Thymus (tissue), 11 donors: ENCODE data around the gene FUT2. TPM values are rescaled to one million over a fixed set of nuclear protein-coding genes. Genes with fewer than 3 reads are reported as not detected.
"Not testable (repeated sequence)": the region's sequence is repeated elsewhere in the genome, so short reads cannot be mapped to it uniquely, and the experiment has no call there.

Experiments used
- DNase-seq, 9 donors: peaks; one replicate each; pipeline ENCODE4 v3.0.0-alpha.2; 2013; ENCODE audit warnings: low spot score in 9 of 9, low read depth in 6 of 9, missing footprints in 1 of 9
- H3K27ac ChIP-seq, 2 donors: one replicate each; pipeline ENCODE4 v1.5.1; 2013; ENCODE audit warnings: control low read depth in 1 of 2, low read depth in 1 of 2, low read length in 1 of 2, mild to moderate bottlenecking in 1 of 2, moderate library complexity in 1 of 2
- H3K27me3 ChIP-seq, 2 donors: one replicate each; pipeline ENCODE4 v1.5.1; 2013; ENCODE audit warnings: low read length in 1 of 2; ENCODE audit not compliant: control insufficient read depth in 2 of 2, insufficient read depth in 1 of 2
- H3K36me3 ChIP-seq, 2 donors: one replicate each; pipeline ENCODE4 v1.5.1; 2013; ENCODE audit warnings: low read length in 1 of 2, mild to moderate bottlenecking in 1 of 2, moderate library complexity in 1 of 2; ENCODE audit not compliant: control insufficient read depth in 2 of 2, insufficient read depth in 2 of 2
- H3K4me1 ChIP-seq, 2 donors: one replicate each; pipeline ENCODE4 v1.5.1; 2013; ENCODE audit warnings: low read length in 2 of 2; ENCODE audit not compliant: control insufficient read depth in 2 of 2, insufficient read depth in 2 of 2
- H3K4me3 ChIP-seq, 2 donors: one replicate each; pipeline ENCODE4 v1.5.1; 2013; ENCODE audit warnings: low read length in 2 of 2, control low read depth in 1 of 2, mild to moderate bottlenecking in 1 of 2
- H3K9me3 ChIP-seq, 2 donors: one replicate each; pipeline ENCODE4 v1.5.1; 2013; ENCODE audit warnings: low read length in 1 of 2, mild to moderate bottlenecking in 1 of 2; ENCODE audit not compliant: control insufficient read depth in 2 of 2, insufficient read depth in 1 of 2
- WGBS: extraction: QIAGEN DNeasy Blood & Tissue Kit; methylation state at CpG from one replicate; pipeline ENCODE4 v1.1.7; 2013; 5-methylcytosine and 5-hydroxymethylcytosine counted together
- polyA plus RNA-seq: library from polyadenylated mRNA; stranded (reverse); fragments of 200-250 nt; gene quantifications from one replicate; pipeline ENCODE4 v1.2.3, GENCODE V29; 2013
- total RNA-seq: library from RNA; stranded (reverse); fragments of 120-200 nt; gene quantifications from one replicate; pipeline ENCODE4 v1.2.4, GENCODE V29; 2013
- donor health status: healthy.

The FUT2 gene
- total and polyA plus RNA-seq, 2 donors, result 0.66 to 3.2 TPM

DNA sequence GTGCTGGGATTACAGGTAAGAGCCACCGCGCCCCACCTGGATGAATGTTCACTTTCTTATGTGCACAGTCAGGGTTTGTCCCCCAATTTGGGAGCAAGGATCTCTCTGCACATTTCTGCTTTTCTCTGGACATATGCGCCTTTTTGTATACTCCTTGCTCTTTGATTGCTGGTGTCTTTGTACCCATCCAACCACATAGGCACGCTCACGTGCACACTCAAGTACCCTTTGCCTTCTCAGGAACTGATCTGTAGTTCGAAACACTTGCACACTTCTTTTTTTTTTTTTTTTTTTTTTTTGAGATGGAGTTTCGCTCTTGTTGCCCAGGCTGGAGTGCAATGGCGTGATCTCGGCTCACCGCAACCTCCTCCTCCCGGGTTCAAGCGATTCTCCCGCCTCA lies 22.3 kb downstream of the FUT2 start:
- peaks cover 13 to 40% of the 10 kb centered on the region in 2 donors for H3K4me1 ChIP-seq
- H3K27me3 ChIP-seq, H3K9me3 ChIP-seq, H3K36me3 ChIP-seq, H3K27ac ChIP-seq, H3K4me3 ChIP-seq, DNase-seq: not testable (repeated sequence)
- 96% methylated on average over 13 of the region's 13 CpGs for WGBS

- Histone ChIP-seq H3K4me1 (peaks cover 11 to 35% of the 10 kb centered on the region in 2 donors), H3K9me3 (no peaks in the 10 kb centered on the region), H3K27ac (no peak overlapping the region), H3K4me3 (no peak overlapping the region), H3K36me3 (no peaks in the 10 kb centered on the region), H3K27me3 (no peaks in the 10 kb centered on the region)
- 93% methylated on average over 15 of the region's 15 CpGs for WGBS
- DNase-seq, result no peak
Measured at GRCh38 chr19:48718711-48719231, 23.0 kb downstream of the FUT2 start.

DNA sequence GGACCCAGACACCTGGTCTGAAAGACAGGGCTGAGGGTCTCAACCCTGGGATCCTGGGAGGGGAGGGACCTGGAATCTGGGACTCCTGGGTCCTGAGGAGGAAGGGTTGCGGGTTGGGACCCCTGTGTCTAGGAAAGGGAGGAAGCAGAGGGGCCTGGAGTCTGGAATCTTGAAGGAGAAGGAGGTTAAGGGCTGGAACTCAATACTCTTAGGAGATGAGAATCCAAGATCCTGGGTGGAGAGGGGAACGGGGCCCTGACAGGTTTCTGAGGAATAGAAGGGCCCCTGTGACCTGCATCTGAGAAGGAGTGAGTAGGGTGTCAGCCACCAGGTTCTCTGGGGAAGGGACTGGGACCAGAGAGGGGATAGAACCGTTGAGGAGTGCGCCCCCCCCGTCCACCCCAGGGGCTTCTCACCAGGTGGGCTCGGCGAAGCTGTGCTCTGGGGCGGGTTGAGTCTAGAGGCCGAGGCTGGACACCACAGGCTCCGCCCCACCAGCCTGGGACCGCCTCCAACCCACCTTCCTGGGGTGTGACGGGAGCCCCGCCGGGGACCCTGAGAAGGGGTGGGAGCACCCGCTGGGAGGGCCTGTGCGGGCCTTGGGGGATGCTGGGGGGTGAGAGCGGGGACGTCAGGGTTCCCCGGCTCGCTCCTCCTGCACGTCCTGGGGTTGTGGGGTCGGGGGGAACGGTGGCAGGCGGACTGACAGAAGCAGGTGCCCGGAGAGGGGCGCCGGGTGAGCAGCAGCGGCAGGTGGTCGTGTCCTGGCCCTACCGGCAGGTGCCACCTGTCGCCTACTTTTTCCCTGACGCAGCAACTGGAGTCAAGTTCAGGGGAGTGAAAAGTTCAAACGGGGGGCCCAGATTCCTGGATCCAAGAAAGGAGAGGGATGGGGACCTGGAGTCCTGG lies 23.7 kb downstream of the FUT2 start, which contains the start of gene MAMSTR:
TSS of gene MAMSTR (minus strand) at position 463 of the 909 bp plus-strand sequence. CDS start 694 bp downstream, outside the sequence.
- Histone ChIP-seq H3K9me3 (peaks cover 0 to 4% of the 10 kb centered on the region in 2 donors), H3K4me1 (peaks cover 11 to 33% of the 10 kb centered on the region in 2 donors), H3K27me3 (no peaks in the 10 kb centered on the region), H3K36me3 (no peaks in the 10 kb centered on the region), H3K27ac (peak within 1 kb of the TSS in 1 of 2 donors; percentile 80), H3K4me3 (peak within 1 kb of the TSS; percentile 66 to 67)
- WGBS, result 90% methylated on average over 33 of the region's 33 CpGs
- DNase-seq, result no peak

DNA sequence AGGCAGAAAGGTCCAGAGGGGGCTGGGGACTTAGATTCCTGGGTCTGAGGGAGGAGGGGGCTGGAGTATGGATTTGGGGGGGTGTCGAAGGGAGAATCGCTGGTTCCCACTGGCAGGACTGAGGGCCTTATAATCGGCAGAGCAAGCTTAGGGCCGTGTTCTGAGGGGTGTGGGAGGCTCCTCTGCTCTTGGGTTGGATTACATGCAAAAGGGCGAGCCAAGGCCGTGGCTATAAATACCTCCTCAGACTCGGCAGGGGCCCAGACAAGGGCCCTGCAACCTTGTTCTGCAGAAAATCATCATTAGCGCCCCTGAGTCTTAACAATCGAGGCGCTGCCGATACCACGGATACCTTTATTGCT lies 24.5 kb downstream of the FUT2 start:
- peaks cover 0 to 6% of the 10 kb centered on the region in 2 donors for H3K9me3 ChIP-seq
- no peak overlapping the region for H3K27ac ChIP-seq
- no peaks in the 10 kb centered on the region for H3K36me3 ChIP-seq
- WGBS, result 61% methylated on average over 12 of the region's 12 CpGs
- peak overlapping the region in 1 of 2 donors; percentile 66 for H3K4me3 ChIP-seq
- no peak for DNase-seq
- peaks cover 7 to 33% of the 10 kb centered on the region in 2 donors for H3K4me1 ChIP-seq
- no peaks in the 10 kb centered on the region for H3K27me3 ChIP-seq

- Histone ChIP-seq H3K36me3 (no peaks in the 10 kb centered on the region), H3K9me3 (peaks cover 0 to 9% of the 10 kb centered on the region in 2 donors), H3K27ac (peak overlapping the region; percentile 80 to 82), H3K27me3 (no peaks in the 10 kb centered on the region), H3K4me1 (peaks cover 7 to 33% of the 10 kb centered on the region in 2 donors), H3K4me3 (peak overlapping the region; percentile 66 to 67)
- DNase-seq, result peak; percentile 89 to 98 (median 94)
- WGBS, result 18% methylated on average over 42 of the region's 42 CpGs
Measured at GRCh38 chr19:48720613-48721296, 25.0 kb downstream of the FUT2 start.

- peaks cover 0 to 20% of the 10 kb centered on the region in 2 donors for H3K9me3 ChIP-seq
- H3K4me3 ChIP-seq, result no peak overlapping the region
- H3K27me3 ChIP-seq, result no peaks in the 10 kb centered on the region
- peaks cover 7 to 32% of the 10 kb centered on the region in 2 donors for H3K4me1 ChIP-seq
- H3K36me3 ChIP-seq, result peaks cover 0 to 2% of the 10 kb centered on the region in 2 donors
- no peak overlapping the region for H3K27ac ChIP-seq
- WGBS, result 95% methylated on average over 11 of the region's 11 CpGs
- no peak for DNase-seq
Measured at GRCh38 chr19:48722196-48722708, 26.5 kb downstream of the FUT2 start.

GRCh38 chr19:48724796-48725753 lies 29.3 kb downstream of the FUT2 start:
- 49% methylated on average over 11 of the region's 11 CpGs for WGBS
- DNase-seq, result peak in 7 of 9 donors; percentile 49 to 83 (median 64)
- Histone ChIP-seq H3K27ac (peak overlapping the region; percentile 59 to 68), H3K9me3 (peaks cover 0 to 28% of the 10 kb centered on the region in 2 donors), H3K27me3 (no peaks in the 10 kb centered on the region), H3K4me1 (peaks cover 7 to 25% of the 10 kb centered on the region in 2 donors), H3K36me3 (peaks cover 0 to 2% of the 10 kb centered on the region in 2 donors), H3K4me3 (no peak overlapping the region)

GRCh38 chr19:48726556-48726955 lies 30.8 kb downstream of the FUT2 start:
- WGBS, result 51% methylated on average over 2 of the region's 2 CpGs
- H3K36me3 ChIP-seq, result peaks cover 0 to 2% of the 10 kb centered on the region in 2 donors
- H3K4me1 ChIP-seq, result peaks cover 4 to 15% of the 10 kb centered on the region in 2 donors
- peak overlapping the region in 1 of 2 donors; percentile 43 for H3K27ac ChIP-seq
- peak in 1 of 9 donors; percentile 53 for DNase-seq
- no peak overlapping the region for H3K4me3 ChIP-seq
- no peaks in the 10 kb centered on the region for H3K27me3 ChIP-seq
- peaks cover 0 to 31% of the 10 kb centered on the region in 2 donors for H3K9me3 ChIP-seq
